PC-3 (cell line): Measurements from ENCODE around the gene IRF2. TPM values are rescaled to one million over a fixed set of nuclear protein-coding genes. Genes with fewer than 3 reads are reported as not detected.

Experiments used
- ATAC-seq: fragments of 200-7000 bp; cut with Tn5 transposase; 2 replicates; pipeline ENCODE4 v1.9.1; 2020; ENCODE audit warnings: mild to moderate bottlenecking, moderate library complexity
- BruUV-seq: library from RNA; stranded (reverse); fragments of 400-500 nt; replicated peaks from 2 replicates; lab custom pipeline; 2021; lab: Mats Ljungman, UMichigan
- CTCF ChIA-PET: fragments of 300-600 bp; sonication (Branson Sonifier 250); formaldehyde crosslinking; loops from one replicate; lab custom pipeline; 2022; ENCODE audit warnings: antibody characterized with exemption; lab: Charles Lee
- POLR2A ChIA-PET: fragments of 300-600 bp; sonication (Branson Sonifier 250); formaldehyde crosslinking; loops from one replicate; lab custom pipeline; 2022; ENCODE audit warnings: antibody characterized with exemption; ENCODE audit not compliant: unreplicated experiment; lab: Charles Lee
- DNase-seq: peaks from one replicate; pipeline ENCODE4 v3.0.0-alpha.2; 2015
- H2AFZ ChIP-seq: fragments of 300-600 bp; sonication (generic); 2 replicates; pipeline ENCODE4 v1.6.0; 2016; ENCODE audit warnings: antibody characterized with exemption, low read length
- H3F3A ChIP-seq: fragments of 300-600 bp; sonication (generic); one replicate; pipeline ENCODE4 v1.6.0; 2017; ENCODE audit warnings: antibody characterized with exemption, low read length, control low read depth, mild to moderate bottlenecking; ENCODE audit not compliant: unreplicated experiment
- H3K27ac ChIP-seq: fragments of 300-600 bp; sonication (generic); 2 replicates; pipeline ENCODE4 v1.5.1; 2016; ENCODE audit warnings: mild to moderate bottlenecking, low read length
- H3K27me3 ChIP-seq: fragments of 300-600 bp; sonication (generic); 2 replicates; pipeline ENCODE4 v1.6.1; 2016; ENCODE audit warnings: low read length, mixed read lengths
- H3K36me3 ChIP-seq: fragments of 300-600 bp; sonication (generic); 2 replicates; pipeline ENCODE4 v1.6.1; 2016; ENCODE audit warnings: low read depth, mixed run types, low read length, mixed read lengths
- H3K4me1 ChIP-seq: fragments of 300-600 bp; sonication (generic); 2 replicates; pipeline ENCODE4 v1.5.1; 2016; ENCODE audit warnings: low read length; ENCODE audit not compliant: insufficient read depth
- H3K4me2 ChIP-seq: fragments of 300-600 bp; sonication (generic); 2 replicates; pipeline ENCODE4 v1.6.0; 2016; ENCODE audit warnings: low read length
- H3K4me3 ChIP-seq: fragments of 300-600 bp; sonication (generic); 2 replicates; pipeline ENCODE4 v1.5.1; 2016; ENCODE audit warnings: mild to moderate bottlenecking, low read length, mixed read lengths
- H3K79me2 ChIP-seq: fragments of 300-600 bp; sonication (generic); 2 replicates; pipeline ENCODE4 v1.6.1; 2017; ENCODE audit warnings: low read length, mixed read lengths
- H3K9ac ChIP-seq: fragments of 300-600 bp; sonication (generic); 2 replicates; pipeline ENCODE4 v1.6.0; 2016; ENCODE audit warnings: mild to moderate bottlenecking, low read length
- H3K9me2 ChIP-seq: fragments of 300-600 bp; sonication (generic); replicated peaks from 2 replicates; pipeline ENCODE4 v1.6.1; 2016; ENCODE audit warnings: mixed run types, low read length, mixed read lengths
- H3K9me3 ChIP-seq: fragments of 300-600 bp; sonication (generic); 2 replicates; pipeline ENCODE4 v1.6.1; 2016; ENCODE audit warnings: low read length, mixed read lengths
- H4K20me1 ChIP-seq: fragments of 300-600 bp; sonication (generic); 2 replicates; pipeline ENCODE4 v1.6.1; 2016; ENCODE audit warnings: low read length, mixed read lengths
- CTCF ChIP-seq: fragments of 300-600 bp; sonication (generic); conservative IDR thresholded peaks from 2 replicates; pipeline ENCODE4 v1.5.1; 2017; ENCODE audit warnings: antibody characterized with exemption, low read depth, mild to moderate bottlenecking, low read length
- EZH2 ChIP-seq: fragments of 300-600 bp; sonication (generic); IDR thresholded peaks from one replicate; pipeline ENCODE4 v1.6.1; 2017; ENCODE audit warnings: antibody characterized with exemption, mild to moderate bottlenecking, low read length; ENCODE audit not compliant: unreplicated experiment
- EZH2phosphoT487 ChIP-seq: fragments of 300-600 bp; sonication (generic); IDR thresholded peaks from 2 replicates; pipeline ENCODE4 v1.6.1; 2018; ENCODE audit warnings: mild to moderate bottlenecking, antibody characterized with exemption, low read length, borderline replicate concordance
- intact Hi-C: fragments of 100-400 bp; cut with micrococcal nuclease; formaldehyde crosslinking; loops from 2 replicates; pipeline ENCODE4 v1.9.0; 2023
- total RNA-seq: library from RNA; depleted of rRNA; stranded (reverse); fragments of >200 nt; gene quantifications from 2 replicates; pipeline ENCODE4 v1.2.3, GENCODE V29; 2014

Gene IRF2
- total RNA-seq, 1 experiment from 2014 or later = 7.7 TPM

GRCh38 chr4:184461711-184462441, 12.5 kb downstream of the IRF2 start:
- Histone ChIP-seq H3K9ac (no peak overlapping the region), H3K4me3 (no peak overlapping the region), H3K4me1 (0 out of 2 replicates have a peak, but pooled peaks cover 3% of the 10 kb centered on the region), H3K36me3 (no peaks in the 10 kb centered on the region), H2AFZ (no peak overlapping the region), H3K9me3 (no peaks in the 10 kb centered on the region), H4K20me1 (no peaks in the 10 kb centered on the region), H3K79me2 (peaks cover 38% of the 10 kb centered on the region), H3K27me3 (no peaks in the 10 kb centered on the region), H3K27ac (no peak overlapping the region), H3F3A (no peaks in the 10 kb centered on the region), H3K9me2 (no peaks in the 10 kb centered on the region), H3K4me2 (no peak overlapping the region)
- ChIA-PET POLR2A (no interaction called here), CTCF (no interaction called here)
- DNase-seq (no peak), ATAC-seq (no peak)
- TF ChIP-seq CTCF = no peak
- intact Hi-C loops = no loop called here
- no TSS peak for BruUV-seq

- TF ChIP-seq CTCF (no peak), EZH2 (no peak), EZH2phosphoT487 (no peak)
- Histone ChIP-seq H3K27ac (no peak overlapping the region), H3K4me1 (0 out of 2 replicates have a peak, but pooled peaks cover 3% of the 10 kb centered on the region), H3K9ac (no peak overlapping the region), H3K9me2 (no peaks in the 10 kb centered on the region), H3K27me3 (no peaks in the 10 kb centered on the region), H3F3A (no peaks in the 10 kb centered on the region), H3K79me2 (peaks cover 38% of the 10 kb centered on the region), H3K9me3 (no peaks in the 10 kb centered on the region), H3K4me3 (no peak overlapping the region), H3K36me3 (no peaks in the 10 kb centered on the region), H3K4me2 (no peak overlapping the region), H4K20me1 (no peaks in the 10 kb centered on the region), H2AFZ (no peak overlapping the region)
- intact Hi-C loops = no loop called here
- ATAC-seq = no peak
- CTCF ChIA-PET = no interaction called here
- BruUV-seq = no TSS peak
- POLR2A ChIA-PET = no interaction called here
- DNase-seq = no peak
Observed at GRCh38 chr4:184460499-184461285, 13.7 kb downstream of the IRF2 start.

GRCh38 chr4:184459413-184459812, 14.9 kb downstream of the IRF2 start:
- no peak for ATAC-seq

More at GRCh38 chr4:184459413-184459812, 14.9 kb downstream of the IRF2 start:
- Histone ChIP-seq H2AFZ (no peak overlapping the region), H3K9me3 (no peaks in the 10 kb centered on the region), H3K9me2 (no peaks in the 10 kb centered on the region), H4K20me1 (no peaks in the 10 kb centered on the region), H3K4me3 (no peak overlapping the region), H3F3A (no peaks in the 10 kb centered on the region), H3K27me3 (no peaks in the 10 kb centered on the region), H3K79me2 (peaks cover 35% of the 10 kb centered on the region), H3K4me2 (no peak overlapping the region), H3K9ac (no peak overlapping the region), H3K36me3 (no peaks in the 10 kb centered on the region), H3K27ac (no peak overlapping the region), H3K4me1 (0 out of 2 replicates have a peak, but pooled peaks cover 3% of the 10 kb centered on the region)
- CTCF ChIA-PET = no interaction called here
- intact Hi-C loops = no loop called here
- BruUV-seq = no TSS peak
- peak; percentile 10 for DNase-seq
- no peak for TF ChIP-seq CTCF
- TF ChIP-seq EZH2phosphoT487 = no peak
- TF ChIP-seq EZH2 = no peak
- POLR2A ChIA-PET = no interaction called here
